HTERT RPE-1 (cell line): ENCODE results near the gene SEPTIN1.
"Not testable (repeated sequence)": the region's sequence is repeated elsewhere in the genome, so short reads cannot be mapped to it uniquely, and the experiment has no call there.

Experiments used
- in situ Hi-C: fragments of 300-500 bp; cut with MboI; formaldehyde crosslinking; loops from 4 replicates; pipeline ENCODE4 v1.14.3; 2020; ENCODE audit warnings: low sequenced_read_pairs

Gene SEPTIN1

GRCh38 chr16:30342751-30343490, 39.4 kb downstream of the SEPTIN1 start:
- in situ Hi-C loops, result no loop called here

GRCh38 chr16:30341971-30342370, 40.4 kb downstream of the SEPTIN1 start:
- in situ Hi-C loops, result not testable (repeated sequence)

GRCh38 chr16:30340621-30341020, 41.7 kb downstream of the SEPTIN1 start:
- in situ Hi-C loops, result no loop called here

- in situ Hi-C loops, result not testable (repeated sequence)
Observed at GRCh38 chr16:30338715-30339114, 43.6 kb downstream of the SEPTIN1 start.

GRCh38 chr16:30337964-30338357, 44.4 kb downstream of the SEPTIN1 start:
- in situ Hi-C loops, result not testable (repeated sequence)

GRCh38 chr16:30335598-30336474, 46.5 kb downstream of the SEPTIN1 start:
- in situ Hi-C loops, result no loop called here

- in situ Hi-C loops, result not testable (repeated sequence)
Observed at GRCh38 chr16:30335028-30335597, 47.2 kb downstream of the SEPTIN1 start.

GRCh38 chr16:30334473-30334989, 47.8 kb downstream of the SEPTIN1 start:
- in situ Hi-C loops, result not testable (repeated sequence)
